Glutamatergic neuron (in vitro differentiated cells): ENCODE results near the gene SELENOI. TPM values are rescaled to one million over a fixed set of nuclear protein-coding genes. Genes with fewer than 3 reads are reported as not detected.

ENCODE experiments used
- DNase-seq: peaks from one replicate; pipeline ENCODE4 v3.0.0; 2022
- H3K27ac Mint-ChIP-seq: one replicate; pipeline ENCODE4 v1.8.0; 2020; ENCODE audit warnings: mild to moderate bottlenecking, mixed read lengths, inconsistent platforms; ENCODE audit not compliant: unreplicated experiment
- H3K27me3 Mint-ChIP-seq: one replicate; pipeline ENCODE4 v1.8.0; 2020; ENCODE audit warnings: mild to moderate bottlenecking, moderate library complexity, mixed read lengths, inconsistent platforms; ENCODE audit not compliant: unreplicated experiment
- H3K36me3 Mint-ChIP-seq: one replicate; pipeline ENCODE4 v1.8.0; 2020; ENCODE audit warnings: mild to moderate bottlenecking, mixed read lengths, inconsistent platforms; ENCODE audit not compliant: unreplicated experiment
- H3K4me1 Mint-ChIP-seq: one replicate; pipeline ENCODE4 v1.8.0; 2020; ENCODE audit warnings: mild to moderate bottlenecking, low read depth, mixed read lengths, inconsistent platforms; ENCODE audit not compliant: unreplicated experiment
- H3K4me3 Mint-ChIP-seq: one replicate; pipeline ENCODE4 v1.8.0; 2020; ENCODE audit warnings: mild to moderate bottlenecking, mixed read lengths, inconsistent platforms; ENCODE audit not compliant: unreplicated experiment
- H3K9me3 Mint-ChIP-seq: one replicate; pipeline ENCODE4 v1.8.0; 2020; ENCODE audit warnings: mild to moderate bottlenecking, moderate library complexity, mixed read lengths, inconsistent platforms; ENCODE audit not compliant: unreplicated experiment
- CTCF ChIP-seq: fragments of 200-600 bp; sonication (generic); IDR thresholded peaks from one replicate; pipeline ENCODE4 v1.5.0; 2021; ENCODE audit not compliant: partially characterized antibody, unreplicated experiment
- total RNA-seq: library from RNA; stranded (reverse); fragmentation: NEBNext Ultra II Directional; extraction: Animal tissue kit (Norgen Biotek cat#: 25700); gene quantifications from one replicate; pipeline ENCODE4 v1.2.1, GENCODE V29; 2021; ENCODE audit not compliant: unreplicated experiment

The SELENOI gene
- total RNA-seq, 1 donor from 2014 or later = 61.2 TPM

- DNase-seq = peak; percentile 97
- Mint-ChIP-seq H3K4me1 (peaks cover 8% of the 10 kb centered on the region), H3K27me3 (peaks cover 2% of the 10 kb centered on the region), H3K36me3 (no peaks in the 10 kb centered on the region), H3K4me3 (peak within 1 kb of the TSS; percentile 81), H3K27ac (peak within 1 kb of the TSS; percentile 78), H3K9me3 (no peaks in the 10 kb centered on the region)
- no peak for TF ChIP-seq CTCF
These were observed 56.0 kb downstream of the SELENOI start, which contains the start of gene DRC1 for GRCh38 chr2:26401739-26402541. Gene DRC1, plus strand, starts transcription at chr2:26401920. Its CDS starts 70 bp downstream, at chr2:26401990.

- DNase-seq = no peak
- H3K27me3 Mint-ChIP-seq = no peaks in the 10 kb centered on the region
- TF ChIP-seq CTCF = no peak
- H3K4me1 Mint-ChIP-seq = no peaks in the 10 kb centered on the region
- H3K36me3 Mint-ChIP-seq = no peaks in the 10 kb centered on the region
- no peak overlapping the region for H3K4me3 Mint-ChIP-seq
- no peak overlapping the region for H3K27ac Mint-ChIP-seq
- no peaks in the 10 kb centered on the region for H3K9me3 Mint-ChIP-seq
These were observed 61.6 kb downstream of the SELENOI start for GRCh38 chr2:26407526-26407925.

GRCh38 chr2:26409785-26410184 lies 63.8 kb downstream of the SELENOI start:
- no peak for TF ChIP-seq CTCF
- no peak for DNase-seq
- Mint-ChIP-seq H3K27me3 (no peaks in the 10 kb centered on the region), H3K9me3 (no peaks in the 10 kb centered on the region), H3K4me1 (peaks cover 2% of the 10 kb centered on the region), H3K36me3 (no peaks in the 10 kb centered on the region), H3K4me3 (no peak overlapping the region), H3K27ac (no peak overlapping the region)

GRCh38 chr2:26410764-26411243 lies 64.9 kb downstream of the SELENOI start:
- no peak for DNase-seq

More at GRCh38 chr2:26410764-26411243, 64.9 kb downstream of the SELENOI start:
- TF ChIP-seq CTCF = no peak
- H3K4me3 Mint-ChIP-seq = no peak overlapping the region
- H3K4me1 Mint-ChIP-seq = peaks cover 7% of the 10 kb centered on the region
- H3K36me3 Mint-ChIP-seq = no peaks in the 10 kb centered on the region
- no peaks in the 10 kb centered on the region for H3K27me3 Mint-ChIP-seq
- H3K9me3 Mint-ChIP-seq = no peaks in the 10 kb centered on the region
- no peak overlapping the region for H3K27ac Mint-ChIP-seq
